Measurements from ENCODE around the gene RSPH6A.

The RSPH6A gene

GRCh38 chr19:45815481-45816216 is 541 bp upstream of the RSPH6A start:
- Mint-ChIP-seq H3K4me3 (peak overlapping the region; percentile 87), H3K9me3 (no peaks in the 10 kb centered on the region), H3K36me3 (ENCODE audit: low read depth) (no peaks in the 10 kb centered on the region), H3K27ac (peak overlapping the region; percentile 54), H3K4me1 (peaks cover 43% of the 10 kb centered on the region), H3K27me3 (ENCODE audit: low read depth, poor library complexity) (peaks cover 6% of the 10 kb centered on the region)
- no peak for TF ChIP-seq CTCF (IDR thresholded peaks at IDR 0.05)
- peak; percentile 81 for DNase-seq

GRCh38 chr19:45814166-45814780 is 835 bp downstream of the RSPH6A start:
- TF ChIP-seq CTCF (IDR thresholded peaks at IDR 0.05) = no peak
- no peaks in the 10 kb centered on the region for H3K36me3 Mint-ChIP-seq (ENCODE audit: low read depth)
- peaks cover 9% of the 10 kb centered on the region for H3K27me3 Mint-ChIP-seq (ENCODE audit: low read depth, poor library complexity)
- peak overlapping the region; percentile 75 for H3K4me3 Mint-ChIP-seq
- H3K4me1 Mint-ChIP-seq = peaks cover 39% of the 10 kb centered on the region
- H3K9me3 Mint-ChIP-seq = no peaks in the 10 kb centered on the region
- no peak overlapping the region for H3K27ac Mint-ChIP-seq
- DNase-seq = no peak

- Mint-ChIP-seq H3K9me3 (no peaks in the 10 kb centered on the region), H3K27me3 (ENCODE audit: low read depth, poor library complexity) (peaks cover 9% of the 10 kb centered on the region), H3K27ac (no peak overlapping the region), H3K36me3 (ENCODE audit: low read depth) (no peaks in the 10 kb centered on the region), H3K4me3 (peak overlapping the region; percentile 37), H3K4me1 (peaks cover 23% of the 10 kb centered on the region)
- no peak for TF ChIP-seq CTCF (IDR thresholded peaks at IDR 0.05)
- no peak for DNase-seq
These were observed 2.8 kb downstream of the RSPH6A start for GRCh38 chr19:45812297-45812696.

- H3K4me1 Mint-ChIP-seq = peaks cover 18% of the 10 kb centered on the region
- no peak overlapping the region for H3K4me3 Mint-ChIP-seq
- no peaks in the 10 kb centered on the region for H3K36me3 Mint-ChIP-seq (ENCODE audit: low read depth)
- no peak for TF ChIP-seq CTCF (IDR thresholded peaks at IDR 0.05)
- H3K27me3 Mint-ChIP-seq (ENCODE audit: low read depth, poor library complexity) = peaks cover 12% of the 10 kb centered on the region
- DNase-seq = no peak
- H3K27ac Mint-ChIP-seq = peak overlapping the region; percentile 8
- H3K9me3 Mint-ChIP-seq = no peaks in the 10 kb centered on the region
These were observed 5.4 kb downstream of the RSPH6A start for GRCh38 chr19:45809643-45810159.

- no peaks in the 10 kb centered on the region for H3K36me3 Mint-ChIP-seq (ENCODE audit: low read depth)
- H3K27me3 Mint-ChIP-seq (ENCODE audit: low read depth, poor library complexity) = peaks cover 7% of the 10 kb centered on the region
- H3K9me3 Mint-ChIP-seq = no peaks in the 10 kb centered on the region
- DNase-seq = no peak
- TF ChIP-seq CTCF (IDR thresholded peaks at IDR 0.05) = no peak
- H3K4me1 Mint-ChIP-seq = peaks cover 37% of the 10 kb centered on the region
- H3K27ac Mint-ChIP-seq = no peak overlapping the region
- H3K4me3 Mint-ChIP-seq = no peak overlapping the region
These were observed 9.4 kb downstream of the RSPH6A start for GRCh38 chr19:45805719-45806118.

GRCh38 chr19:45804959-45805230 is 10.2 kb downstream of the RSPH6A start:
- H3K4me1 Mint-ChIP-seq = peaks cover 41% of the 10 kb centered on the region
- H3K9me3 Mint-ChIP-seq = no peaks in the 10 kb centered on the region
- no peak for DNase-seq
- no peak for TF ChIP-seq CTCF (IDR thresholded peaks at IDR 0.05)
- H3K27me3 Mint-ChIP-seq (ENCODE audit: low read depth, poor library complexity) = peaks cover 7% of the 10 kb centered on the region
- H3K36me3 Mint-ChIP-seq (ENCODE audit: low read depth) = no peaks in the 10 kb centered on the region
- no peak overlapping the region for H3K4me3 Mint-ChIP-seq
- no peak overlapping the region for H3K27ac Mint-ChIP-seq
